ENCODE measurements around the gene ZBTB38.

The ZBTB38 gene

GRCh38 chr3:141368062-141368924, at the start of gene ZBTB38:
ZBTB38 (plus strand) TSS chr3:141368504; CDS start chr3:141442389, 73,885 bp downstream.
- no peak for ATAC-seq
- Mint-ChIP-seq H3K4me1 (peaks cover 29% of the 10 kb centered on the region), H3K9me3 (no peaks in the 10 kb centered on the region), H3K27me3 (no peaks in the 10 kb centered on the region), H3K4me3 (no peak within 1 kb of the TSS), H3K27ac (peak within 1 kb of the TSS in 1 of 2 donors; percentile 44)
- DNase-seq: no peak

GRCh38 chr3:141320399-141321108, 47.8 kb upstream of the ZBTB38 start:
- Mint-ChIP-seq H3K4me1 (peaks cover 16% of the 10 kb centered on the region), H3K27ac (peak overlapping the region; percentile 27 to 43), H3K9me3 (peaks cover 7 to 37% of the 10 kb centered on the region in 2 donors), H3K27me3 (no peaks in the 10 kb centered on the region), H3K4me3 (no peak overlapping the region)
- ATAC-seq (no peak), DNase-seq (no peak)

- ATAC-seq (no peak), DNase-seq (no peak)
- H3K27ac Mint-ChIP-seq: peak overlapping the region; percentile 14 to 27
- H3K27me3 Mint-ChIP-seq: no peaks in the 10 kb centered on the region
- H3K9me3 Mint-ChIP-seq: peaks cover 7 to 37% of the 10 kb centered on the region in 2 donors
- peak overlapping the region in 1 of 2 donors; percentile 12 for H3K4me3 Mint-ChIP-seq
- H3K4me1 Mint-ChIP-seq: peaks cover 18% of the 10 kb centered on the region
These were observed 47.2 kb upstream of the ZBTB38 start for GRCh38 chr3:141321109-141321497.

GRCh38 chr3:141323936-141324704, 44.2 kb upstream of the ZBTB38 start:
- H3K27ac Mint-ChIP-seq: no peak overlapping the region
- no peak for ATAC-seq
- no peak for DNase-seq
- H3K9me3 Mint-ChIP-seq: peaks cover 7 to 24% of the 10 kb centered on the region in 2 donors
- no peaks in the 10 kb centered on the region for H3K27me3 Mint-ChIP-seq
- H3K4me3 Mint-ChIP-seq: no peak overlapping the region
- H3K4me1 Mint-ChIP-seq: peaks cover 34% of the 10 kb centered on the region

- Mint-ChIP-seq H3K9me3 (peaks cover 0 to 6% of the 10 kb centered on the region in 2 donors), H3K27me3 (no peaks in the 10 kb centered on the region), H3K27ac (no peak overlapping the region), H3K4me1 (peaks cover 26% of the 10 kb centered on the region), H3K4me3 (no peak overlapping the region)
- DNase-seq (no peak), ATAC-seq (no peak)
These were observed 42.2 kb upstream of the ZBTB38 start for GRCh38 chr3:141326123-141326522.

GRCh38 chr3:141326626-141327025, 41.7 kb upstream of the ZBTB38 start:
- no peak for ATAC-seq
- Mint-ChIP-seq H3K27ac (no peak overlapping the region), H3K27me3 (no peaks in the 10 kb centered on the region), H3K4me1 (peaks cover 21% of the 10 kb centered on the region), H3K9me3 (peaks cover 0 to 6% of the 10 kb centered on the region in 2 donors), H3K4me3 (no peak overlapping the region)
- DNase-seq: no peak

- ATAC-seq: peak; percentile 93
- Mint-ChIP-seq H3K27ac (peak overlapping the region; percentile 29 to 55), H3K27me3 (no peaks in the 10 kb centered on the region), H3K9me3 (no peaks in the 10 kb centered on the region), H3K4me1 (peaks cover 20% of the 10 kb centered on the region), H3K4me3 (no peak overlapping the region)
- DNase-seq: peak in 1 of 2 donors; percentile 35
These were observed 39.8 kb upstream of the ZBTB38 start for GRCh38 chr3:141328286-141329166.

GRCh38 chr3:141330235-141330634, 38.1 kb upstream of the ZBTB38 start:
- H3K27ac Mint-ChIP-seq: no peak overlapping the region
- H3K27me3 Mint-ChIP-seq: no peaks in the 10 kb centered on the region
- no peaks in the 10 kb centered on the region for H3K9me3 Mint-ChIP-seq
- ATAC-seq (no peak), DNase-seq (no peak)
- H3K4me1 Mint-ChIP-seq: peaks cover 20% of the 10 kb centered on the region
- no peak overlapping the region for H3K4me3 Mint-ChIP-seq

GRCh38 chr3:141330718-141331376, 37.5 kb upstream of the ZBTB38 start:
- no peak for DNase-seq
- Mint-ChIP-seq H3K27ac (no peak overlapping the region), H3K9me3 (no peaks in the 10 kb centered on the region)

GRCh38 chr3:141331377-141332318, 36.7 kb upstream of the ZBTB38 start:
- H3K4me3 Mint-ChIP-seq: no peak overlapping the region
- peaks cover 15% of the 10 kb centered on the region for H3K4me1 Mint-ChIP-seq
- no peaks in the 10 kb centered on the region for H3K9me3 Mint-ChIP-seq
- no peak for DNase-seq
- no peak for ATAC-seq
- no peak overlapping the region for H3K27ac Mint-ChIP-seq
- H3K27me3 Mint-ChIP-seq: no peaks in the 10 kb centered on the region

More at GRCh38 chr3:141330718-141331376, 37.5 kb upstream of the ZBTB38 start:
- H3K4me1 Mint-ChIP-seq: peaks cover 20% of the 10 kb centered on the region
- no peak overlapping the region for H3K4me3 Mint-ChIP-seq
- no peaks in the 10 kb centered on the region for H3K27me3 Mint-ChIP-seq
- ATAC-seq: no peak

GRCh38 chr3:141332416-141332815, 35.9 kb upstream of the ZBTB38 start:
- no peak overlapping the region for H3K27ac Mint-ChIP-seq
- DNase-seq: no peak
- ATAC-seq: no peak
- H3K27me3 Mint-ChIP-seq: no peaks in the 10 kb centered on the region
- no peaks in the 10 kb centered on the region for H3K9me3 Mint-ChIP-seq
- H3K4me1 Mint-ChIP-seq: peaks cover 15% of the 10 kb centered on the region
- H3K4me3 Mint-ChIP-seq: no peak overlapping the region

GRCh38 chr3:141333836-141334626, 34.3 kb upstream of the ZBTB38 start:
- no peaks in the 10 kb centered on the region for H3K9me3 Mint-ChIP-seq
- no peak overlapping the region for H3K27ac Mint-ChIP-seq

More at GRCh38 chr3:141333836-141334626, 34.3 kb upstream of the ZBTB38 start:
- Mint-ChIP-seq H3K4me3 (no peak overlapping the region), H3K27me3 (no peaks in the 10 kb centered on the region), H3K4me1 (peaks cover 3% of the 10 kb centered on the region)
- DNase-seq (no peak), ATAC-seq (no peak)
